D341Med (cell line): ENCODE data around the gene KLHL26.

Experiments
- DNase-seq: peaks from one replicate; pipeline ENCODE4 v3.0.0; 2012; ENCODE audit warnings: low spot score

KLHL26 gene

GRCh38 chr19:18612772-18613588 is 23.8 kb upstream of the KLHL26 start, which contains the start of gene TMEM59L:
TMEM59L (plus strand) TSS chr19:18612870; CDS start chr19:18612959, 89 bp downstream.
- peak; percentile 88 for DNase-seq

- no peak for DNase-seq
Measured at GRCh38 chr19:18613589-18614234, 23.1 kb upstream of the KLHL26 start.

- DNase-seq: no peak
Measured at GRCh38 chr19:18616023-18616422, 20.8 kb upstream of the KLHL26 start.

- no peak for DNase-seq
Measured at GRCh38 chr19:18617562-18617961, 19.3 kb upstream of the KLHL26 start.

- no peak for DNase-seq
Measured at GRCh38 chr19:18618236-18618635, 18.6 kb upstream of the KLHL26 start.

- DNase-seq: peak; percentile 15
Measured at GRCh38 chr19:18620311-18620710, 16.5 kb upstream of the KLHL26 start.

GRCh38 chr19:18620902-18621301 is 15.9 kb upstream of the KLHL26 start:
- peak; percentile 20 for DNase-seq

- no peak for DNase-seq
Measured at GRCh38 chr19:18626906-18627305, 9.9 kb upstream of the KLHL26 start.

- no peak for DNase-seq
Measured at GRCh38 chr19:18629166-18630088, 7.4 kb upstream of the KLHL26 start.

- DNase-seq: no peak
Measured at GRCh38 chr19:18633321-18633720, 3.5 kb upstream of the KLHL26 start.

- DNase-seq: no peak
Measured at GRCh38 chr19:18634612-18635297, 2.1 kb upstream of the KLHL26 start.

- no peak for DNase-seq
Measured at GRCh38 chr19:18635831-18636182, 1.0 kb upstream of the KLHL26 start.

GRCh38 chr19:18636183-18636968 is 452 bp upstream of the KLHL26 start:
- DNase-seq: peak; percentile 99

GRCh38 chr19:18637673-18638630 is 1.1 kb downstream of the KLHL26 start:
- no peak for DNase-seq

GRCh38 chr19:18639706-18640243 is 2.9 kb downstream of the KLHL26 start:
- DNase-seq: no peak

GRCh38 chr19:18644196-18645034 is 7.6 kb downstream of the KLHL26 start:
- no peak for DNase-seq

- no peak for DNase-seq
Measured at GRCh38 chr19:18645035-18645511, 8.2 kb downstream of the KLHL26 start.
